ENCODE data around the gene MCU. TPM values are rescaled to one million over a fixed set of nuclear protein-coding genes. Genes with fewer than 3 reads are reported as not detected.
"Not testable (repeated sequence)": the region's sequence is repeated elsewhere in the genome, so short reads cannot be mapped to it uniquely, and the experiment has no call there.

MCU gene
- total RNA-seq, 4 donors from 2014 or later = 30.0 to 42.8 (median 34.1) TPM

DNA sequence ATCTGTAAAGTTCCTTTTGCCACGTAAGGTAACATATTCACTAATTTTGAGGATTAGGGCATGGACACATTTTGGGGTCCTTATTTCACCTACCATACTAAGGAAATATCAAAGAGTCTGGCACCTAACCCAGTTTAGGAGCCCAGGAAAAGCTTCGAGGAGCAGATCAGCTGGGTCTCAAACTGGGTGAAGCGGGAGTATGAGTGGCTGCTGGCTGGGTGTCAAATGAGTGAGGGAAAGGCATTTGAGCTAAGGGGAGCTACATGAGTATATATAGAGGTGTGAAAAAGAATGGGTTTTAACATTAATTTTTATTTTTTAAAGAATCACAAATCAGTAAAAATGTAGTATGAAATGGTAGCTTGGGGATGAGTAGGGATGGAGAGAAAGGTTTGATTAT, 71.3 kb downstream of the MCU start:
- intact Hi-C loops (cut with DNase I; ENCODE audit: low total_unique reads) = no loop called here
- no peak overlapping the region for H3K4me3 ChIP-seq (ENCODE audit: low read depth, poor library complexity, severe bottlenecking)
- no peak for DNase-seq (ENCODE audit: low spot score in 2 of 2)
- TF ChIP-seq, protein P1, sequence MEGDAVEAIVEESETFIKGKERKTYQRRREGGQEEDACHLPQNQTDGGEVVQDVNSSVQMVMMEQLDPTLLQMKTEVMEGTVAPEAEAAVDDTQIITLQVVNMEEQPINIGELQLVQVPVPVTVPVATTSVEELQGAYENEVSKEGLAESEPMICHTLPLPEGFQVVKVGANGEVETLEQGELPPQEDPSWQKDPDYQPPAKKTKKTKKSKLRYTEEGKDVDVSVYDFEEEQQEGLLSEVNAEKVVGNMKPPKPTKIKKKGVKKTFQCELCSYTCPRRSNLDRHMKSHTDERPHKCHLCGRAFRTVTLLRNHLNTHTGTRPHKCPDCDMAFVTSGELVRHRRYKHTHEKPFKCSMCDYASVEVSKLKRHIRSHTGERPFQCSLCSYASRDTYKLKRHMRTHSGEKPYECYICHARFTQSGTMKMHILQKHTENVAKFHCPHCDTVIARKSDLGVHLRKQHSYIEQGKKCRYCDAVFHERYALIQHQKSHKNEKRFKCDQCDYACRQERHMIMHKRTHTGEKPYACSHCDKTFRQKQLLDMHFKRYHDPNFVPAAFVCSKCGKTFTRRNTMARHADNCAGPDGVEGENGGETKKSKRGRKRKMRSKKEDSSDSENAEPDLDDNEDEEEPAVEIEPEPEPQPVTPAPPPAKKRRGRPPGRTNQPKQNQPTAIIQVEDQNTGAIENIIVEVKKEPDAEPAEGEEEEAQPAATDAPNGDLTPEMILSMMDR (IDR thresholded peaks at IDR 0.05) = no peak
- TF ChIP-seq POLR2A (IDR thresholded peaks at IDR 0.05) = no peak
- 91 to 92% methylated on average over 3 of the region's 3 CpGs for WGBS, 2 donors

DNA sequence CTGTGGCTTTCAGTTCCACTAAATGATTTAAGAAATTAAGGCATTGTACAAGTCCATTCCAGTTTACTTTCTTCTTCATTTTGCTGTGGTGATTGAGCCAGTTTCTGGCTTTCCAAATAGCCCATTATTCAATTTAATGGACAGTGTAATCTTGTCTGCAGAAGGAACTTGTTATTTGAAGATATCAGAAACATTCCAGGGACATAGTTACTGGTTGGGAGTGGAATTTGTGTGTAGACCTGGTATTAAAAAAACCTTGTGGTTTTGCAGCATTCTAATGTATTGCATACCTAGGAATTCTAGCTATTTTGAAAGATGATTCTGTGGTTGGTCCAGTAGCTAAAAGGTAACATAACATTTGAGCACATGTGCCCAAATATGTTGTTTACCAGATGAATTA, 72.2 kb downstream of the MCU start:
- H3K4me3 ChIP-seq (ENCODE audit: low read depth, poor library complexity, severe bottlenecking) = no peak overlapping the region
- TF ChIP-seq POLR2A (IDR thresholded peaks at IDR 0.05) = no peak
- TF ChIP-seq, protein P1 (IDR thresholded peaks at IDR 0.05) = no peak
- intact Hi-C loops (cut with DNase I; ENCODE audit: low total_unique reads) = no loop called here
- DNase-seq (ENCODE audit: low spot score in 2 of 2) = no peak

DNA sequence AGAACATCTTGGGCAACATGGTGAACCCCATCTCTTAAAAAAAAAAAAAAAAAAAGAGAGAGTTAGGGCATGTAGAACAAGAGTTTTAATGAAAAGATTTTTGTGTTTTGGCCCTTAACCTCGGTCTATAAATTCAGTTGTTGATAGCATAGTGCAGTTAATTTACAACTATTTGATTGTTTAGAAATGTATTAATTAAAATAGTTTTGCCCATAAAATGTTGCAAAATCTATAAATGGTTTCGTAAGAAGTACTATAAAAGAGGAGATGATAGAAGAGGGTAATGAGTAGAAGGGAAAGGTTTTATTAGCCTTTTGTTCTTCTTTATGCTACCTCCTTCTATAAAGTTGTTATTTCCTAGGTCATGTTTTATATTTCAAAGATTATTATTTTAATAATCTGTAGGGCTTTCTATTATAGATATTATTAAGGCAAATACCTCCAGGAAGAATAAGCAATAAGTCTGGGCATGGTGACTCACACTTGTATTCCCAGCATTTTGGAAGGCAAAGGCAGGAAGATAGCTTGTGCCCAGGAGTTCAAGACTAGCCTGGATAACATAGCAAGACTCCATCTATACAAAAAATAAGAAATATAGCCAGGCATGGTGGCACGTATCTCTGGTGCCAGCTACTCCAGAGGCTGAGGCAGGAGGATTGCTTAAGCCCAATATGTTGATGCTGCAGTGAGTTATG, 73.3 kb downstream of the MCU start:
- intact Hi-C loops (cut with DNase I; ENCODE audit: low total_unique reads) = no loop called here
- 85 to 91% methylated on average over 3 of the region's 3 CpGs for WGBS, 2 donors
- no peak overlapping the region for H3K4me3 ChIP-seq (ENCODE audit: low read depth, poor library complexity, severe bottlenecking)
- TF ChIP-seq, protein P1 (IDR thresholded peaks at IDR 0.05) = no peak
- no peak for TF ChIP-seq POLR2A (IDR thresholded peaks at IDR 0.05)
- no peak for DNase-seq (ENCODE audit: low spot score in 2 of 2)

DNA sequence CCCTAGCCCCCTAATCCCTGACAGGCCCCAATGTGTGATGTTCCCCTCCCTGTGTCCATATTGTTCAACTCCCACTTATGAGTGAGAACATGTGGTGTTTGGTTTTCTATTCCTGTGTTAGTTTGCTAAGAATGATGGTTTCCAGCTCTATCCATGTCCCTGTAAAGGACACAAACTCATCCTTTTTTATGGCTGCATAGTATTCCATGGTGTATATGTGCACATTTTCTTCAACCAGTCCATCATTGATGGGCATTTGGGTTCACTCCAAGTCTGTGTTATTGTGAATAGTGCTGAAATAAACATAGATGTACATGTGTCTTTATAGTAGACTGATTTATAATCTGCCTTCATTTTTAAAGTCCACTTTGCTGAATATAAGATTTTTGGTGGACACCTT, 79.3 kb downstream of the MCU start:
- H3K4me3 ChIP-seq (ENCODE audit: low read depth, poor library complexity, severe bottlenecking); intact Hi-C loops (cut with DNase I; ENCODE audit: low total_unique reads); DNase-seq (ENCODE audit: low spot score in 2 of 2): not testable (repeated sequence)

DNA sequence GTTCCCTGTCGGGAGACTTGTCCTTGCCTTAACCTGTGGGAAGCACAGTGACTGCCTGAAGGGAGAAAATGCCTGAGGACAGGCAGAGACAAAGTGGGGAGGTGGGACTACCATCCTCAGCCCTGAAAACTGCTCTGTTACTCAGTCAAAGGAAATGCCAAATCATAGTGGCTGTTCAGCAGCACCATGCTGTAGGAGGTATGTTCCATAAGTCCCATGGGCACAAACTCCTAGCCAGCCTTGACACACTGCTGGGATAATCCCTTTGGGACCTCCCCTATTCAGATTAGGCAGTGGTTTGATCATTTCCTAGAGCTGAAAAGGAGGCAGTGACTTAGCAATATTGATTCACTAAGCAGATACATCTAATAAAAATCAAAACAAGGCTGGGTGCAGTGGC, 80.1 kb downstream of the MCU start:
- no peak for DNase-seq (ENCODE audit: low spot score in 2 of 2)
- H3K4me3 ChIP-seq (ENCODE audit: low read depth, poor library complexity, severe bottlenecking) = no peak overlapping the region
- intact Hi-C loops (cut with DNase I; ENCODE audit: low total_unique reads) = no loop called here
- no peak for TF ChIP-seq POLR2A (IDR thresholded peaks at IDR 0.05)
- TF ChIP-seq, protein P1 (IDR thresholded peaks at IDR 0.05) = no peak
- WGBS, 2 donors = 82 to 84% methylated on average over 1 of the region's 1 CpG

DNA sequence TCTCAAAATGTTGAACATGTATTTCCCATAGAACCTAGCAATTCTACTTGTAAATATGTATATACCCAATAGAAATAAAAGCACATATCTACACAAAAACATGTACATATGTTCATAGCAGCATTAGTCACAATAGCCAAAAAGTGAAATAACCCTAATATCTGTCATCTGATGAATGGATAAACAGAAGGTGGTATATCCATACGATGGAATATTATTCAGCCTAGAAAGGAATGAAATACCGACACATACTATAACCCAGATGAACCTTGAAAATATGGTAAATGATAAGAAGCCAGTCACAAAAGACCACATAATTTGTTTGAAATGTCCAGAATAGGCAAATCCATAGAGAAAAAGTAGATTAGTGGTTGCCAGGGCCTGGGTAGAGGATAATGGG, 87.9 kb downstream of the MCU start:
- TF ChIP-seq, protein P1 (IDR thresholded peaks at IDR 0.05) = no peak
- TF ChIP-seq POLR2A (IDR thresholded peaks at IDR 0.05) = no peak
- no peak for DNase-seq (ENCODE audit: low spot score in 2 of 2)
- WGBS, 2 donors = 96 to 98% methylated on average over 2 of the region's 2 CpGs
- no peak overlapping the region for H3K4me3 ChIP-seq (ENCODE audit: low read depth, poor library complexity, severe bottlenecking)
- intact Hi-C loops (cut with DNase I; ENCODE audit: low total_unique reads) = no loop called here
